GM18526 (cell line): ENCODE measurements around the gene NBPF1.
A peak's percentile ranks its signal among the peaks of the same experiment; 100 is the strongest.

Experiments used
- POLR2A ChIP-seq: IDR thresholded peaks from 3 replicates; pipeline ENCODE4 v1.6.1; 2011; ENCODE audit not compliant: insufficient read length; ENCODE audit errors: extremely low read depth

The NBPF1 gene

GRCh38 chr1:16615253-16616252 lies 2.2 kb upstream of the NBPF1 start:
- no peak for TF ChIP-seq POLR2A

- TF ChIP-seq POLR2A, result no peak
Observed at GRCh38 chr1:16614361-16615252, 1.2 kb upstream of the NBPF1 start.

- no peak for TF ChIP-seq POLR2A
Observed at GRCh38 chr1:16612332-16613172, 812 bp downstream of the NBPF1 start.

- TF ChIP-seq POLR2A, result no peak
Observed at GRCh38 chr1:16608838-16609560, 4.4 kb downstream of the NBPF1 start.

- TF ChIP-seq POLR2A, result no peak
Observed at GRCh38 chr1:16607433-16607851, 5.9 kb downstream of the NBPF1 start.

GRCh38 chr1:16605532-16606505 lies 7.5 kb downstream of the NBPF1 start:
- TF ChIP-seq POLR2A, result no peak

GRCh38 chr1:16605213-16605525 lies 8.2 kb downstream of the NBPF1 start:
- no peak for TF ChIP-seq POLR2A

- no peak for TF ChIP-seq POLR2A
Observed at GRCh38 chr1:16521288-16521583, 92.1 kb downstream of the NBPF1 start.

GRCh38 chr1:16514107-16515055 lies 99.0 kb downstream of the NBPF1 start, which contains the start of gene RNU1-1:
Gene RNU1-1, minus strand, starts transcription at chr1:16514285.
- peak; percentile 4 for TF ChIP-seq POLR2A

- TF ChIP-seq POLR2A, result peak; percentile 76
Observed at GRCh38 chr1:16513412-16514106, 99.8 kb downstream of the NBPF1 start.
